ENCODE data around the gene TMEM186.
"Not testable (repeated sequence)": the region's sequence is repeated elsewhere in the genome, so short reads cannot be mapped to it uniquely, and the experiment has no call there.

DNA sequence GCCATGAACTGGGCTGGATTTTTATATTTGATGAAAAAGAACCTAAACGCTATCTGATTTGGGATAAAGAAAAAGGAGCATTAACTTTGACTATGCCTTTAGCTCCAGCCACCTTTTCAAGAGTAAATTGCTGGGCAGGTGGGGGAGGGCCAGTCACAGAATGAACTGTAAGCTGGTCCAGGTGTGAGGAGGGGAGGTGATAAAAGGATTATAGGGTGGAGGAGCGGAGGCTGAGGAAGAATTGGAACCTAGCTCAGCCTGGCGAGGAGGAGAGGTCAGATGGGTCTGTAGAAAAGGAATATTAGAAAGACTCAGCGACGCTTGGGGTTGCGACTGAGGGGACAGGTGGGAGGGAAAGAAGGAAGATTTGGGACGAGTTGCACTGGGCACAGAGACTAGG lies 39.4 kb upstream of the TMEM186 start:
- TF ChIP-seq, protein P1, sequence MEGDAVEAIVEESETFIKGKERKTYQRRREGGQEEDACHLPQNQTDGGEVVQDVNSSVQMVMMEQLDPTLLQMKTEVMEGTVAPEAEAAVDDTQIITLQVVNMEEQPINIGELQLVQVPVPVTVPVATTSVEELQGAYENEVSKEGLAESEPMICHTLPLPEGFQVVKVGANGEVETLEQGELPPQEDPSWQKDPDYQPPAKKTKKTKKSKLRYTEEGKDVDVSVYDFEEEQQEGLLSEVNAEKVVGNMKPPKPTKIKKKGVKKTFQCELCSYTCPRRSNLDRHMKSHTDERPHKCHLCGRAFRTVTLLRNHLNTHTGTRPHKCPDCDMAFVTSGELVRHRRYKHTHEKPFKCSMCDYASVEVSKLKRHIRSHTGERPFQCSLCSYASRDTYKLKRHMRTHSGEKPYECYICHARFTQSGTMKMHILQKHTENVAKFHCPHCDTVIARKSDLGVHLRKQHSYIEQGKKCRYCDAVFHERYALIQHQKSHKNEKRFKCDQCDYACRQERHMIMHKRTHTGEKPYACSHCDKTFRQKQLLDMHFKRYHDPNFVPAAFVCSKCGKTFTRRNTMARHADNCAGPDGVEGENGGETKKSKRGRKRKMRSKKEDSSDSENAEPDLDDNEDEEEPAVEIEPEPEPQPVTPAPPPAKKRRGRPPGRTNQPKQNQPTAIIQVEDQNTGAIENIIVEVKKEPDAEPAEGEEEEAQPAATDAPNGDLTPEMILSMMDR (conservative IDR thresholded peaks at IDR 0.05; ENCODE audit: low read length), result not testable (repeated sequence)
- TF ChIP-seq EZH2phosphoT487 (IDR thresholded peaks at IDR 0.05; ENCODE audit: borderline replicate concordance), result not testable (repeated sequence)

Data from Loucy (cell line).